ENCODE measurements around the gene FHIT. TPM values are rescaled to one million over a fixed set of nuclear protein-coding genes. Genes with fewer than 3 reads are reported as not detected.

The FHIT gene
- total RNA-seq, 4 donors from 2014 or later = 3.5 to 17.0 (median 16.7) TPM

- no peak overlapping the region for H3K4me3 ChIP-seq
- no peaks in the 10 kb centered on the region for H3K4me1 ChIP-seq
- no peak for DNase-seq
- H3K27me3 ChIP-seq = no peaks in the 10 kb centered on the region
- no peak overlapping the region for H3K27ac ChIP-seq
- H3K9me3 ChIP-seq = no peaks in the 10 kb centered on the region
- TF ChIP-seq POLR2A (IDR thresholded peaks at IDR 0.05) (no peak), CTCF (IDR thresholded peaks at IDR 0.05) (no peak)
- no peaks in the 10 kb centered on the region for H3K36me3 ChIP-seq
Observed at GRCh38 chr3:60308808-60309207, 942.4 kb downstream of the FHIT start.

- H3K27me3 ChIP-seq = no peaks in the 10 kb centered on the region
- no peaks in the 10 kb centered on the region for H3K4me1 ChIP-seq
- H3K9me3 ChIP-seq = no peaks in the 10 kb centered on the region
- H3K36me3 ChIP-seq = no peaks in the 10 kb centered on the region
- TF ChIP-seq POLR2A (IDR thresholded peaks at IDR 0.05) (no peak), CTCF (IDR thresholded peaks at IDR 0.05) (no peak)
- no peak for DNase-seq
- no peak overlapping the region for H3K27ac ChIP-seq
- H3K4me3 ChIP-seq = no peak overlapping the region
Observed at GRCh38 chr3:60307562-60308199, 943.6 kb downstream of the FHIT start.

- no peak overlapping the region for H3K27ac ChIP-seq
- no peaks in the 10 kb centered on the region for H3K36me3 ChIP-seq
- no peaks in the 10 kb centered on the region for H3K9me3 ChIP-seq
- TF ChIP-seq POLR2A (IDR thresholded peaks at IDR 0.05) = no peak
- TF ChIP-seq CTCF (IDR thresholded peaks at IDR 0.05) = no peak
- no peak for DNase-seq
- H3K4me3 ChIP-seq = no peak overlapping the region
- no peaks in the 10 kb centered on the region for H3K4me1 ChIP-seq
- no peaks in the 10 kb centered on the region for H3K27me3 ChIP-seq
Observed at GRCh38 chr3:60304112-60304511, 947.1 kb downstream of the FHIT start.

GRCh38 chr3:60303160-60303559, 948.1 kb downstream of the FHIT start:
- no peak overlapping the region for H3K27ac ChIP-seq
- H3K4me3 ChIP-seq = no peak overlapping the region
- H3K27me3 ChIP-seq = no peaks in the 10 kb centered on the region
- no peaks in the 10 kb centered on the region for H3K9me3 ChIP-seq
- no peak for DNase-seq
- no peak for TF ChIP-seq POLR2A (IDR thresholded peaks at IDR 0.05)
- no peak for TF ChIP-seq CTCF (IDR thresholded peaks at IDR 0.05)
- H3K36me3 ChIP-seq = no peaks in the 10 kb centered on the region
- H3K4me1 ChIP-seq = no peaks in the 10 kb centered on the region

GRCh38 chr3:60301142-60301541, 950.1 kb downstream of the FHIT start:
- no peak for TF ChIP-seq POLR2A (IDR thresholded peaks at IDR 0.05)
- TF ChIP-seq CTCF (IDR thresholded peaks at IDR 0.05) = no peak
- no peak for DNase-seq
- Histone ChIP-seq H3K27me3 (no peaks in the 10 kb centered on the region), H3K36me3 (no peaks in the 10 kb centered on the region), H3K27ac (no peak overlapping the region), H3K9me3 (no peaks in the 10 kb centered on the region), H3K4me3 (no peak overlapping the region), H3K4me1 (peaks cover 0 to 4% (median 0%) of the 10 kb centered on the region in 4 donors)

GRCh38 chr3:60298141-60298540, 953.1 kb downstream of the FHIT start:
- Histone ChIP-seq H3K27ac (no peak overlapping the region), H3K36me3 (no peaks in the 10 kb centered on the region), H3K9me3 (no peaks in the 10 kb centered on the region), H3K4me1 (peaks cover 0 to 4% (median 0%) of the 10 kb centered on the region in 4 donors), H3K27me3 (no peaks in the 10 kb centered on the region), H3K4me3 (no peak overlapping the region)
- TF ChIP-seq CTCF (IDR thresholded peaks at IDR 0.05) = no peak
- no peak for DNase-seq

All from Peyer's patch (tissue), 4 donors.